ENCODE measurements around the gene MVK. TPM values are rescaled to one million over a fixed set of nuclear protein-coding genes. Genes with fewer than 3 reads are reported as not detected.

MVK gene
- total RNA-seq, 1 experiment from 2014 or later = 28.9 TPM

DNA sequence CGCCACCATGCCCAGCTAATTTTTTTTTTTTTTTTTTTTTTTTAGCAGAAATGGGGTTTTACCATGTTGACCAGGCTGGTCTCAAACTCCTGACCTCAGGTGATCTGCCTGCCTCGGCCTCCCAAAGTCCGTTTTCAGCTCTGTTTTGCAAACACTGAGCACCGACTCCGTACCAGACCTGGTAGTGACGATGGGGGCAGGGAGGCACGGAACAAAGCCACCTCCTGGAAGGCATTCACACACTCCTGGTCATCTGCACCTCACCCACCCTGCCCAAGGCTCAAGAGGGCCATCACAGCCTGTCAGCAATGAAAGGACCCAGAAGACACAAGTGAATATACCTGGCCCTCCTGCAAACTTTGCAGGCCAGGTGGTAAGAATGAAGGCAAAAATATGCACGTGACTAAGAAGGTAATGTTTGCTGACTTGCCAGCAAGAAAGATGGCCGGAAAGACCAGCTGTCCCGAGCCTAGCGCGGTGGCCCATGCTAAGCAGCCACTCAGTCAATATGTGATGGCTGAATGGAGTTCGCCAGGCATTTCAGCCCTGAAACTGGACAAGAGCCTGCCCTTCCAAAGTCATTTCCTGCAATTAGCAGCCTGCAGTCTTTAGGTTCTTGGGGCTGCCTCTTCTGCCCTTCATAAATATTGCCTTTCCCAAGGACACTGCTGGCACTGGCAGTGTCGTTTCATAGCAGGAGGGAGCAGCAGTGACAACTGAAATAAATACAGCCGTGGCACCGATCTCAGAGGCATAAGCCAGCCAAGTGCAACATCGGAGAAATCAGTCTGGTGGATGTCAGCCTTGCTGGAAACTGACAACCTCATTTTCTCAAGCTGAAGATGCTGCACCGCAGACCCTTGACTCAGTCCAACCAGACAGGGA is 17.9 kb upstream of the MVK start:
- no peak for TF ChIP-seq CTCF (IDR thresholded peaks at IDR 0.05; ENCODE audit: insufficient read depth in 1 of 2, low read depth in 1 of 2, low read length in 1 of 2, severe bottlenecking in 1 of 2, unreplicated experiment in 1 of 2)
- Mint-ChIP-seq H3K36me3 (ENCODE audit: insufficient read depth, unreplicated experiment) (peaks cover 4% of the 10 kb centered on the region), H3K27ac (ENCODE audit: unreplicated experiment) (no peak overlapping the region), H3K4me1 (ENCODE audit: low read depth, unreplicated experiment) (no peaks in the 10 kb centered on the region), H3K27me3 (ENCODE audit: insufficient read depth, unreplicated experiment) (no peaks in the 10 kb centered on the region), H3K9me3 (ENCODE audit: unreplicated experiment) (no peaks in the 10 kb centered on the region), H3K4me3 (ENCODE audit: unreplicated experiment) (no peak overlapping the region)
- Histone ChIP-seq H3K27me3 (replicated peaks; ENCODE audit: control insufficient read depth, insufficient read depth, low read length) (no peaks in the 10 kb centered on the region), H3K4me3 (ENCODE audit: low read depth, low read length) (no peak overlapping the region), H3K36me3 (ENCODE audit: control insufficient read depth, insufficient read depth, low read length) (no peaks in the 10 kb centered on the region; the same call in 1 of the 2 replicates), H3K4me1 (no peaks in the 10 kb centered on the region; the same call in 1 of the 2 replicates), H3K9me3 (no peaks in the 10 kb centered on the region)
- intact Hi-C loops (cut with micrococcal nuclease; ENCODE audit: unreplicated experiment) = no loop called here
- ChIA-PET CTCF (no interaction called here), POLR2A (interaction anchor here (0.6 kb wide), 1 partner anchor 224 kb away, joined by 7 read pairs; no protein-coding TSS in a partner anchor)
- no peak for DNase-seq
- no TSS peak for BruUV-seq (replicated peaks)

DNA sequence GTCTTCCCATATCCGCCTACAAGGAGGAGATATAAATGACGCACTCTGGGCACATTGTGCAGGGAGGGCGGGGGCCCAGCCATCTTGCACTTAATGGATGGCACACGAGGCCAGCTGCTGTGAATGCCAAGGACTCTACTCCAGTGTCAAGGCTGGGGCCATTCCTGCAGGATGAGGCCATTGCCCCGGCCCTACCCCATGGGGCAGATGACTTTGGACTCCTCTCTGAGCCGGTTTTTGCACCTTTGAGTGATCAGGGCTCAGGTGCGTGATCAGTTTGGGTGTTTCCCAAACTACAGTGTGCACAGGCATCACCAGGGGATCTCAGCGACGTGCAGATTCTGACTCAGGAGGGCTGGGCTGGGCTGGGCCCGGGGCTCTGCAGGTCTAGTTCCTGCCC is 16.4 kb upstream of the MVK start:
- Mint-ChIP-seq H3K4me1 (ENCODE audit: low read depth, unreplicated experiment) (no peaks in the 10 kb centered on the region), H3K27me3 (ENCODE audit: insufficient read depth, unreplicated experiment) (no peaks in the 10 kb centered on the region), H3K27ac (ENCODE audit: unreplicated experiment) (no peak overlapping the region), H3K36me3 (ENCODE audit: insufficient read depth, unreplicated experiment) (peaks cover 14% of the 10 kb centered on the region), H3K4me3 (ENCODE audit: unreplicated experiment) (no peak overlapping the region), H3K9me3 (ENCODE audit: unreplicated experiment) (no peaks in the 10 kb centered on the region)
- ChIA-PET POLR2A (no interaction called here), CTCF (no interaction called here)
- Histone ChIP-seq H3K36me3 (ENCODE audit: control insufficient read depth, insufficient read depth, low read length) (no peaks in the 10 kb centered on the region; the same call in none of the 2 replicates), H3K27me3 (replicated peaks; ENCODE audit: control insufficient read depth, insufficient read depth, low read length) (no peaks in the 10 kb centered on the region), H3K4me3 (ENCODE audit: low read depth, low read length) (no peak overlapping the region), H3K4me1 (no peaks in the 10 kb centered on the region; the same call in 1 of the 2 replicates), H3K9me3 (peaks cover 1% of the 10 kb centered on the region; the same call in 1 of the 2 replicates)
- no TSS peak for BruUV-seq (replicated peaks)
- intact Hi-C loops (cut with micrococcal nuclease; ENCODE audit: unreplicated experiment) = no loop called here
- no peak for TF ChIP-seq CTCF (IDR thresholded peaks at IDR 0.05; ENCODE audit: insufficient read depth in 1 of 2, low read depth in 1 of 2, low read length in 1 of 2, severe bottlenecking in 1 of 2, unreplicated experiment in 1 of 2)
- no peak for DNase-seq

DNA sequence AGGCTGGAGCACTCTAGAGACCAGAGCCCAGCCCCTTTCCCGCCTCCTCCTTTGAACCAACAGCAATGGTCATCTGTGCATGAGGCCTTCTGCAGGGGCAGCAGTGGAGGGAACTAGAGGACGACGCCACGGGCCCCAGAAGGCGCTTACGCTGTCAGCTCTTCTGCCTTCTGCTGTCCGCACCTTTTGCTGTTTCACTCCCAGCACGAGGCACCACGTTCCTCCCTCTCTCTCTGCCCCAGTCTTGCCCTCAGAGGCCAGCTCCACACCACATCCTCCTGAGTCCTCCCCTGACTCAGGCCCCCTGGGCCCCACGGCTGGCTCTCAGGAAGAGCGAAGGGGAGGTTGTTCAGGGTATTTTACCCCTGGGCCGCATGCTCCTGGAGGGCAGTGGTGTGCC is 15.8 kb upstream of the MVK start:
- intact Hi-C loops (cut with micrococcal nuclease; ENCODE audit: unreplicated experiment) = no loop called here
- Histone ChIP-seq H3K4me3 (ENCODE audit: low read depth, low read length) (no peak overlapping the region), H3K9me3 (peaks cover 6% of the 10 kb centered on the region; the same call in 1 of the 2 replicates), H3K4me1 (no peaks in the 10 kb centered on the region), H3K27me3 (replicated peaks; ENCODE audit: control insufficient read depth, insufficient read depth, low read length) (no peaks in the 10 kb centered on the region), H3K36me3 (ENCODE audit: control insufficient read depth, insufficient read depth, low read length) (peaks cover 3% of the 10 kb centered on the region)
- no TSS peak for BruUV-seq (replicated peaks)
- H3K9me3 Mint-ChIP-seq (ENCODE audit: unreplicated experiment) = no peaks in the 10 kb centered on the region
- H3K27me3 Mint-ChIP-seq (ENCODE audit: insufficient read depth, unreplicated experiment) = no peaks in the 10 kb centered on the region
- no peak overlapping the region for H3K27ac Mint-ChIP-seq (ENCODE audit: unreplicated experiment)
- POLR2A ChIA-PET = no interaction called here
- H3K4me3 Mint-ChIP-seq (ENCODE audit: unreplicated experiment) = no peak overlapping the region
- CTCF ChIA-PET = no interaction called here
- H3K4me1 Mint-ChIP-seq (ENCODE audit: low read depth, unreplicated experiment) = no peaks in the 10 kb centered on the region
- no peak for TF ChIP-seq CTCF (IDR thresholded peaks at IDR 0.05; ENCODE audit: insufficient read depth in 1 of 2, low read depth in 1 of 2, low read length in 1 of 2, severe bottlenecking in 1 of 2, unreplicated experiment in 1 of 2)
- H3K36me3 Mint-ChIP-seq (ENCODE audit: insufficient read depth, unreplicated experiment) = peaks cover 20% of the 10 kb centered on the region
- no peak for DNase-seq

All from Caco-2 (cell line).